GM03348 (cell line): ENCODE measurements around the gene LARP1B.
A peak's percentile ranks its signal among the peaks of the same experiment; 100 is the strongest.
"Not testable (repeated sequence)": the region's sequence is repeated elsewhere in the genome, so short reads cannot be mapped to it uniquely, and the experiment has no call there.

Experiments
- DNase-seq: peaks from one replicate; pipeline ENCODE4 v3.0.0; 2012; ENCODE audit warnings: low spot score

The LARP1B gene

DNA sequence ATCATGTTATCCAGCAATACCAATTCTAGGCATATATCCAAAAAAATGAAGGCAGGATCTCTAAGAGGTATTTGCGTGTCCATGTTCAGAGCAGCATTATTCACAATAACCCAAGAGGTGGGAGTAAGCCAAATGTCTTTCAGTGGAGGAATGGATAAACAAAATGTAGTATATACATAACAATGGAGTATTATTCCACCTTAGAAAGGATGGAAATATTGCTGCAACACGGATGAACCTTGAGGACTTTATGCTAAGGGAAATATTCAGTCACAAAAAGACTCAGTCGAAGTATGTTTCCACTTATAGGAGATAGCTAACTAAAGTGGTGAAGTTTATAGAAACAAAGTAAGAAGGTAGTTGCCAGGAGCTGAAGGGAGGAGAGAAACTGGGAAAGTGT is 74.3 kb downstream of the LARP1B start:
- DNase-seq, result no peak

DNA sequence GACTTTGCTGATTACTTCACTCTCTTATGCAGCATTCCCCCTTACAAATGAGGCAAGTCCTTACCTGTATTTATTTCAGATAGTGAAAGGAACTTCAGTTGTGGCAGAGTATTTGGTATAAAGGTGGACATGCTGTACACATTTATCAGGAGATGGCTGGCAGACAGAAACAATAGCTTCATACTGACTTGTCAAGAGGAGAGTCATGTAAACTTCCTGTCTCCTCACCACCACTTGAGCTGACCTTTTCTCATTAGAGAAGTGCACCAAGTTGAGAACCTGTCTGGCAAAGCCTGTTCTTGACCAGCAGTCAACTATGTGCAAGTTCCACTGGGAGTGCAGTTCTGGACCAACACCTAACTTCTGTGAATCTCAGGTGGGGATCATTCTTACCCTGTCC is 80.8 kb downstream of the LARP1B start:
- DNase-seq, result no peak

DNA sequence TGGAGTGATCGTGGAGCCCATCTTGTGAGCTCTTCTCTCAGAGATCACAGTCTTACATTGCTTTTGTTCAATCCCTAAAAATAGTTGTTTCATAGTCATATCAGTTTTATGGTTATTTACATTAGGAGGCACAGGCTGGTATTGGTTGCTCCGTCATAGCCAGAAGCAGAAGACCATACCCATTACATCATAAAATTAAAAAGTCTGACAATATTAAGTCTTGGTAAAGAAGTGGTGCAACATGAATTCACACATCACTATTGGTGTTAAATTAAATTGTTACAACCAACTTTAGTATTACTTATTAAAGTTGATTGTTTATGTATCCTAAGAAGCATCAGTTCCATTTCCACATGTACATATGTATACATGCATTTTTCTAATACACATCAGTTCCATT is 84.6 kb downstream of the LARP1B start:
- DNase-seq, result no peak

DNA sequence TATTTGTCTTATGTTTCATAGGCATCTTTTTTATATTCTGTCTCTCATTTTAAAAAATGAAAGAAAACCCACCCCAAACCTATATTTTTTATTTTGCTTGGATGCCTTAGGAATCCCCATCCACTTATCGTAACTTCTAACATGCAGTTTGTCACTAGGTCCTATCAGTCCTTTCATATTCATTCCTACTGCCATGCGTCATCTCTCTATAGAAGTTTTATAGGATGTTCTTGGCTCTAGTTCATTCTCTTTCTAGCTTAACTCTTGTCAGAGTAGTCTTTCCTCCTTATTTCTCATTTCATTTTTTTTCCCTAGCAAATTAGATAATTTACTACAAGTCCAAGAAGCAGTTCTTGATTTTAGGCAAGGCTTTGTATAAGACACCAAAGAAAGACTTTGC is 92.7 kb downstream of the LARP1B start:
- DNase-seq, result no peak

DNA sequence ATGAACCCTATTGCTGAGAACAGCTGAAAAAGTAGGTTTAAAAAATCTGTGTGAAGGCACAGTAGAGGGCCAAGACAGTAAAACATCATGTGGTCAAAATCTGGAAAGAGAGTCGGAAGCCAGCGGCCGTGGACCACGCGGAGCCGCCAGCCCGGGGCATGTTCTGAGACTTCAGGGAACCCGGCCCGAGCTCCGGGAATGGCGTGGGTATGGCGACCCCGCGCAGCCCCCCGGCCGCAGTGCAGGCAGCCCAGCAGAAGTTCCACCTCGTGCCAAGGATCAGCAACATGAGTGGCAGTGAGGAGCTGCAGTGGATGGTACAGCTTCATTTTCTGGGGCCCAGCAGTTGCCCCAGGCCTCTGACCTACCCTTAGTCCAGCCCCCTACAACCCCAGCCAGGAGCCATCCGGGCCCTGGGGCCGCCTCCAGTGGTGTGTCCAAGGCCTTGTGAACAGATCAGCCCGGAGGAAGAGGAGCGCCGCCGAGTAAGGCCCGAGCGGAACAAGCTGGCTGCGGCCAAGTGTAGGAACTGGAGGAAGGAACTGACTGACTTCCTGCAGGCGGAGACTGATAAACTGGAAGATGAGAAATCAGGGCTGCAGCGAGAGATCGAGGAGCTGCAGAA is 94.2 kb downstream of the LARP1B start:
- DNase-seq, result no peak

DNA sequence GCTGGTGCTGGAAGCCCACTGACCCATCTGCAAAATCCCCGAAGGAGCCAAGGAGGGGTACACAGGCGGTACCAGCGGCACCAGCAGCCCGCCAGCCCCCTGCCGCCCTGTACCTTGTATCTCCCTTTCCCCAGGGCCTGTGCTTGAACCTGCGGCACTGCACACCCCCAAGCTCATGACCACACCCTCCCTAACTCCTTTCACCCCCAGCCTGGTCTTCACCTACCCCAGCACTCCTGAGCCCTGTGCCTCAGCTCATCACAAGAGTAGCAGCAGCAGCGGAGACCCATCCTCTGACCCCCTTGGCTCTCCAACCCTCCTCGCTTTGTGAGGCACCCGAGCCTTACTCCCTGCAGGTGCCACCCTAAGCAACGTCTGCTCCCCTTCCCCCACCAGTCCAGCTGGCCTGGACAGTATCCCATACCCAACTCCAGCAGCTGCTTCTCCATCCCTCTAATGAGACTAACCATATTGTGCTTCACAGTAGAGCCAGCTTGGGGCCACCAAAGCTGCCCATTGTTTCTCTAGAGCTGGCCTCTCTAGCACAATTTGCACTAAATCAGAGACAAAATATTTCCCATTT is 94.9 kb downstream of the LARP1B start:
- no peak for DNase-seq

DNA sequence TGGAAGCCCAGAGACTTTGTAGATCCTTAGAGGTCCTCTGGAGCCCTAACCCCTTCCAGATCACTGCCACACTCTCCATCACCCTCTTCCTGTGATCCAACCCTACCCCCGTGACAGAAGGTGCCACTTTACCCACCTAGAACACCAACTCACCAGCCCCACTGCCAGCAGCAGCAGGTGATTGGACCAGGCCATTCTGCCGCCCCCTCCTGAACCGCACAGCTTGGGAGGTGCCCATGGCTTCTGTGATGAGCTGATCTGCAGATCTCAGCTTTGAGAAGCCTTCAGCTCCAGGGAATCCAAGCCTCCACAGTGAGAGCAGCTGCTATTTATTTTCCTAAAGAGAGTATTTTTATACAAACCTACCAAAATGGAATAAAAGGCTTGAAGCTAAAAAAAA is 95.4 kb downstream of the LARP1B start:
- not testable (repeated sequence) for DNase-seq

DNA sequence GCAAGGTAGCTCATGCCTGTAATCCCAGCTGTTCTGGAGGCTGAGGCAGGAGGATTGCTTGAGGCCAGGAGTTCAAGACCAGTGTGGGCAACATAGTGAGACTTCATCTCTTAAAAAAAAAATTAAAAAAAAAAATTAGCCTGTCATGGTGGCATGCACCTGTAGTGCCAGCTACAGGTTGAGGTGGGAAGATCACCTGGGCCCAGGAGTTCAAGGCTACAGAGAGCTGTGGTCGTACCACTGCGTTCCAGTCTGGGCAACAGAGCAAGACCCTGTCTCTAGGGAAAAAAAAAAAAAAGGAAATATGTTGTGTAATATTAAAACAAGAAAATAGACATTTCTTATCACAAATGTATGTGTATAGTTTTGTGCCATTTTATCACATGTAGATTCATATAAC is 97.8 kb downstream of the LARP1B start:
- no peak for DNase-seq

DNA sequence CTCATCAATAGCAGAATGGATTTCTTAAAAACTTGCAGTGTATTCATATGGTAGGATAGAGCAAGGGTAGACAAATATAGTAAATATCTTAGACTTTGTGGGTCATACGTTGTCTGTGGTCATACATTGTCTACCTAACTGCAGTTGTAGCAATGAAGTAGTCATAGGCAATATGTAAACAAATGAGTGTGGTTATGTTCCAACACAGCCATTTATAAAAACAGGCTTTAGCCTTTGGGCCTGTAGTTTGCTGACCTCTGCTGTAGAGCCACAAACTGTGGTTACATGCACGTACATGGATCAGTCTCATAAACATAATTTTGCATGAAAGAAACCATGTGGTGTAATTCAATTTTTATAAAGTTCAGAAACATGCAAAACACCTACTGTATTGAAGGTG is 98.9 kb downstream of the LARP1B start:
- DNase-seq, result no peak

DNA sequence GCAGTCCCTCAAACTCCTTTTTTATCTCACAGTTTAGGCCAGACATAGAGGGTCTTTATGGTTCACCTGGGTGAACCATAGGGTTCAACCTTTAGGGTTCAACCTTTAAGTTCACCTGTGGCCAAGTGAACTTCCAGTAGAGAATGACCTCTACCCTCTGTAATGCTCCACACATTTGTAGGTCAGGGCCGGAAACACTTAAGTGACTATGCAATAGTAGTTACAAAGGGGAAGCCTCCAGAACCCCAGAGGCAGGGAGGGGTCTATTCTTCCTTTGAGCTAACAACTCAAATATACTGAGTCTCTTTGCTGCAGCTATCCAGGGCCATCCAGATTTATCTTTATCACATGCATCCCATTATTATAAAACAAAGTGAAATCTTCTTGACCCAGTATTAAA is 100.0 kb downstream of the LARP1B start:
- DNase-seq, result no peak

DNA sequence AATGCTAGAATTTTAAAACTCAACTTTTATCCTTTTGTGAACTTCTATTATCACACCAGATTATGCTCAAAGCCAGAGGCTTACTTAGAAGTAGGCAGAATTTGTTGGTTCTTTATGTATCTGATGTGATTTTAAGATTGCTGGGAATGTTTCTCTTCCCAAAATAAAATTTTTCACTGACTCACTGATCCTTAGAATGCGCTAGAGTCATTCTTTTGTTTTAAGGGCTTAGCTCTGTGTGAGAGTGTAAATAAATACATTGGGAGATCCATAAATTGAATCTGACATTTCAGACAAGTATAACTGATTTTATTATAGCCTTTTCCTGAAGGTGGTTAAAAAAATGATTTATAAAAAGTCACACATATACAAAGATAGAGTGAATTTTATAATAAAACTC is 101.3 kb downstream of the LARP1B start:
- DNase-seq, result no peak

DNA sequence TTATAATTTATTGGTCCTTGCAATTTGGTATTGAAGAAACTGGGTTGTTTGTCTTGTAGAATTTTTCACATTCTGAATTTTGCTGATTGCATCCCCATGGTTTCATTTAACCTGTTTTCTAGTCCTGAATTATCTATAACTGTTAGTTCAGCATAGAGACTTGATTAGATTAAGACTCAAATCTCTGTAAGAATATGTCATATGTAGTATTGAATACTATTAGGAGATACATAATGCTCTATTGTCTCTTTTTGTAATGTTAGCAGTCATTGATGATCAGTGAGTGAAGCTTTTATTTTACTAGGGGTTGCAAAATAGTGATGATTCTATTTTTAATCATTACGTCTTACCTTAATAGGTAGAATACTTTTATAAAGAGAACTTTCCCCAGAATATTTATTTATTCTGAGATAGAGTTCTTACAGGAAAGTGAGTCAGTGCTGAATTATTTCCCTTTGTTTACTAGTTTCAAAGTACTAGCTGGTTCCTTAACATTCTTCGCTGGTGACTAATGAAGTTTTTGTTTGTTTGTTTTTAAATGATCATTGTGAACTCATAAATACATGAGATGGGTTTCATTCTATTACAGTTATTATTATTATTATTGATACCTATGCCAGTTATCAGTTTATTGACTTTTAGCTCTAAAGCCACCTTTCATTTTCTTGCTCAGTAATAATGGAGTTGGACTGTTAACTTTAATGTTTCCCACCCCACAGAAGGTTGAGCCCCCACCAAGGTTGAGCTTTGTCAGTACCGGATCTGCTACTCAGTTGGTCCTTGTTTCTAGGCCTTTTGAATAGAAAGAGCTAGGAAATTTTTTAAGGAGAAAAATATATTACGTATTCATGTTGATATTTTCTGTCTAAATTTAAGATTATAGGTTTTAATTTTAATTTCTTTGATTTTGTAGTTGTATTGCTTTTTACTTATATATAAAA is 102.3 kb downstream of the LARP1B start:
- DNase-seq, result peak; percentile 19

DNA sequence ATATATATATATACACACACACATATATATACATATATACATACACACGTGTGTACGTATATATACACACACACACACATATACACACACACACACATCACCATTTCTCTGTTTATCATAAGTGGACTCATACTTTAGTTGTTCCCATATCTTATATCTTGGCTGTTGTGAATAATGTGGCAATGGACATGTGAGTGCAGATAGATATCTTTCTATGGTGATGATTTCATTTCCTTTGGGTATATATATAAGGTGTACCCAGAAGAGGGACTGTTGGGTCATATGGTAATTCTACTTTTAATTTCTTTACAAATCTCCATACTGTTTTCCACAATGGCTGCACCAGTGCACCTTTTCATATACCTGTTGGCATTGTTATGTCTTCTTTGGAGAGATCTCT is 105.9 kb downstream of the LARP1B start:
- no peak for DNase-seq

DNA sequence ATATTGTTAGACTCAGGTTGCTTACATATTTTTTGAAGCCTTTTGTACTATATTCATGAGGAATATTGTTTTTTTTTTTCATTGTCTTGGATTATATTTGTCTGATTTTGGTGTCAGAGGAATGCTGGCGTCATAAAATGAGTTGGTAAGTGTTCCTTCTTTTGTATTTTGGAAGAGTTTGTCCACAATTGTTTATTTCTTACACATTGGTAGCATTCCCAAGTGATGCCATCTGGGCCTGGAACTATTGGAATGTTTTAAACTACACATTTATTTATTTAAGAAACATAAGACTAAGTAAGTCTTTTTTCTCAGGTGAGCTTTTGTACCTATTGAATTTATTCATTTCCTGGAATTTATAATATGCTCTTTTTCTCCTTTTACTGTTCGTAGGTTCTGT is 107.6 kb downstream of the LARP1B start:
- DNase-seq, result no peak

DNA sequence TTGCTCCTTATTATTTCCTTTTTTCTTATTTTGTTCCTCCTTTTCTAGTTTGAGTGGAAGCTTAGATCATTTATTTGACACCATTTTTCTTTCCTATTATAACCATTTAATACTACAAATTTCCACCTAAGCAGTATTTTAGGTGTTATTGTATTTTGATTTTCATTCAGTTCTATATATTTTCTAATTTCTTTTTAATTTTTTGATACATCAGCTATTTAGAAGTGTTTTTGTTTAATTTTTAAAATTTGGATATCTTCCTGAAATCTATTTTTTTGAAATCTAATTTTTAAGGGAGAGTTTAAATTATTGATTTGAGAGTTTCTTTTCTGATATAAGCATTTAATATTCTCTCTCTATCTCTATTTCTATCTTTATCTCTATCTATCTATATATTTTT is 108.1 kb downstream of the LARP1B start:
- no peak for DNase-seq

DNA sequence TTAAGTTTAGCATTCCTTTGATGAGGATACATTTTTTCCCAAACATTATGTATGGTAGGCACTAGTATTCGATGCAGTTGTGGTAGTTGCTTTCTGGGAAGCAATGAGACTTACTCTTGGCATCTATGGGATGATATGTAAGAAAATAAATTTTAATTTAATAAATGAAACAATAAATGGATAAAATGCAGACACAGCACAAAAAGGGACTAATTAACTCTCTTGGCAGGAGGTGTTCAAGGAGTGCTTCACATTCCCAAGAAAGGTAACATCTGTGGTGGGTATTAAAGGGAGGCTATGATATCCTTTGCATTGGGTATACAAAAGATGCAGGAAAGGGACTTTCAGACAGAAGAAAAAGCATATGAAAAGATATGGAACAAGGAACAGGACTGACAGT is 115.5 kb downstream of the LARP1B start:
- DNase-seq, result no peak

DNA sequence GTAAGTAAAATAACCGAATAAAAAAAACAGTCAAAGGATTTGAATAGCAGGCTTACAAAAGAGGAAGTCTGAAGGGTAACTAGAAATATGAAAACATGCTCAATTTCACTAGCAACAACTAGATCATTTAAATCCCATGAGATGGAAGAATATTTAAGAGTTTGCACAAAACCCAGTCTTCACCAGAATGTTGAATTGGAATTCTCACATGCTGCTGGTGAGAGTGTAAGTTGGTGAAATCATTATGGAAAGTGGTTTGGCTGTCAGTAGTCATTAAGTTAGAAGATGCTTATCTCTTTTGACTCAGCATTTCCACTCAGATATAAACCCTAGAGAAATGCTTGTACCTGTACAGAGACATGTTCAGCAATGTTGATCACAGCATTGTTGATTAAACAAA is 116.4 kb downstream of the LARP1B start:
- DNase-seq, result no peak

DNA sequence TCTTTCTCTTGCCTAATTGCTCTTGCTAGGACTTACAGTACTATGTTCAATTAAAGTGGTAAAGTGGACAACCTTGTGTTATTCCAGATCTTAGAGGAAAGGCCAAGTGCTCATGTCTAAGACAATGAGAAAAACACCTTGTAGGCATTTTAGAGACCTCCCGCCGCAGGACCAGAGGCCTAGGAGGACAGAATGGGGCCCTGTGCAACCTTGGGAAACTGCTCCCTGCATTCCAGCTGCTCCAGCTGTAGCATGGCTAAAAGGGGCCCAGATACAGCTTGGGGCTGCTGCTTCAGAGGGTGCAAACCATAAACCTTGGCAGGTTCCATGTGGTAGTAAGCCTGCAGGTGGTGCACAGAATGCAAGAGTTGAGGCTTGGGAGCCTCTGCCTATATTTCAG is 125.5 kb downstream of the LARP1B start:
- DNase-seq, result no peak

DNA sequence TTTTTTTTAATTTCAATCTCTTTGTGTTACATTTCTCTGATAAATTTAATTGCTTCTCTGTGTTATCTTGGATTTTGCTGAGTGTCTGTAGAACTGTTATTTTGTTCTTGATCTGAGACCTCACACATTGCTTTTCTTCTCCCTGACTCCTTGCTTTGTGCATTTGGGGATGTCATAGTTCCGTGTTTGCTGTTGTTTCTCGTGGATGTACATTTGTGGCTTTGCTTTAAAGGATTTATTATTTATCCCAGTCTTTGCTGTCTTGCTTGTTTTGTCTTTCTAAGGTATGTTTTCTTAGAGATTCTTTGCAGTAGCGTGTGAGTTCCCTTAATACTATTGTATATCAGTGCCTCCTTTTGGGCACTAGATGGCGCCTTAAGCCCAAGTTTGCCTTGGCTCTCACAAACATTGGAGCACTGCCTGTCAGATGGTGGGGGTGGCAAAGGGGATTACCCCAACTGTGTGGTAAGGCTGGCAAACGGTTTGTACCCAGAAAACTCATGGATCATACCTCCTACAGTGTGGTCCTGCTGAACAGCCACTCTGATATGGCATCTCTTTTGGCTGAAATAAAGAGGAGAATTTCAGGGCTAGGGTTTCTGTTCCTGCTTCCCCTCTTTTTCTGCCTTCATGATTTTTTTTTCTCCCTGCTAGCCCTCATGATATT is 130.1 kb downstream of the LARP1B start:
- DNase-seq, result peak; percentile 75

DNA sequence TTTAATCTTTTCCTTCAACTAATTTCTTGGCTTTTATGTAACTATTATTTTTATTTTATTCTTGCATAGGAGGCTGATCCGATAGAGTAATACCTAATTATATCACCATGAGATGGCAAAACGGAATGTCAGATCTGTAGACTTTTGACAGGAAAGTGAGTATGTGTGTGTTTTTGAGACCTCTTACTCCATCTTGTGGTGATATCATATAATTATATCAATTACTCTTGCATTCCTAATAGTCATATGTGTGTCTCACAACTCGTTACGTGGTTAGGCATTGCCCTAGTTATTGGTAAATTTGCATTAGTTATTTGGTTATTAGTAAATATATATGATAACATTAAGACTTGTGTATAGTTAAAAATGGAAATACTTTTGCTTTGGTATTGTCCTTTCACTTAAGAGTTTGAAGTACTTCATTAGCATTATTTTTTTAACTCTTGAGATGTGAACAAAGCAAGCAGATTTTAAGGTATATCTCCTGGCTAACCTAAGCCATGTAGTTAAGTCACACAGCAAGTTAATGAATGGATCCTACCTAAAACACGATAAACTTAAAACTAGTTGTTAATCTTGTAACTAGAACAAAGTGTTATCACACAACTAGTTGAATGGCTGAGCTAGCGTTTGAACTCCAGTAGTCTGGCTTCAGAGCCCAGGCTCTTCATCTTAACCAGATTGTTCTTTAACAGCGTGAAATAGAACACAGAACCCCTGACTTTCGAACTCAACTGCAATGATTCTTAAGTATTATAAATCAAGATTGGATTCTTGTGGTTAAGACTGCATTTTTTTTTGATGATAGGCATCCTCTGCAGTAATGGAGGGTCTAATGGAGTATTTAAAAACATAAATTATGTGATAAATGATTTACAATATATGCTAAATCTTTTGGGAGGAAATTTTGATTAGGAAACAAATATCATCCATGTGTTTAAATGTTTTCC is 159.4 kb downstream of the LARP1B start:
- DNase-seq, result peak; percentile 68

DNA sequence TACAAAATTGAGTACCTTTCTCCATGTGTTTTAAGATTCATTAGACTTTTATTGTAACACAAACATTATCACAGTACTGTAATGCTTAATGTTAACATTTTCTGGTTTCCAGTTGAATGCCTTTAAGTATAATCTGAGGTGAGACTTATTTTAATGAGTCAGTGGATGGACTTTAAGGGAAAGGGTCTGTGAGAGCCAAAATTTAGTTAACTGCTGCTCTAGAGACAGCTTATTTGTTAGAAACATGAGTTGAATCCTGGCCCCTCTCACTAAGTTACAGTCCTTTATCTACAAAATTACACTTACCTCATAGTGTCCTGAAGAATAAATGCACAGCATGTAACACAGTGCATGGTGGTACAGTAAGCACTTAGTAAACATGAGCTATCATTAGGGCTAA is 160.5 kb downstream of the LARP1B start:
- no peak for DNase-seq

DNA sequence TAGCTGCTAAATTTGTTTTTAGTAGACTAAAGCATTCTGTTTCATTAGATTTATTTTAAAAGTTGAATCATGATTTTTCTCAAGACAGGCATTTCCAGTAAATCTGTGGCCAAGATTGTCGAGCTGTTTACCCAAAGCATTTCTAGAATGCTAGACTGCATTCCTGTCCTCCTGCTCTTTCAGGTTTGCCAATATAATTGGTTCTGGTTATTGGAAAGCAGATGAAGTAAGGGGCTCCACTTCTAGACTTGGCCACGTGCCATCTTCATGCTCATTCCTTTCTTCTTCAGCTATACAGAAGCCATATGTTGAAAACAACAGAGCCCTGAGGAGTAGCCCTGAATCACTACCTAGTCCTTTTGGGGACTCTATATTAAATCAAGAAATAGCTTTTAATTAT is 164.0 kb downstream of the LARP1B start:
- DNase-seq, result peak; percentile 73
